GM19463 (cell line): ENCODE data around the gene IKBKE.

Source experiments
- ATAC-seq: cut with Tn5 transposase; IDR thresholded peaks from one replicate; pipeline ENCODE4 v1.9.1; 2021; ENCODE audit warnings: mild to moderate bottlenecking, moderate library complexity; ENCODE audit not compliant: unreplicated experiment

Gene IKBKE

GRCh38 chr1:206495011-206495461 is 24.8 kb downstream of the IKBKE start:
- no peak for ATAC-seq

- ATAC-seq, result peak; percentile 8
Observed at GRCh38 chr1:206495493-206496046, 25.3 kb downstream of the IKBKE start.

GRCh38 chr1:206496131-206496793 is 26.0 kb downstream of the IKBKE start:
- ATAC-seq, result peak; percentile 74

- no peak for ATAC-seq
Observed at GRCh38 chr1:206497363-206497762, 27.1 kb downstream of the IKBKE start.

GRCh38 chr1:206497774-206498173 is 27.5 kb downstream of the IKBKE start:
- ATAC-seq, result no peak

- ATAC-seq, result no peak
Observed at GRCh38 chr1:206498685-206499084, 28.4 kb downstream of the IKBKE start.

- no peak for ATAC-seq
Observed at GRCh38 chr1:206500046-206500445, 29.8 kb downstream of the IKBKE start.

GRCh38 chr1:206501881-206502280 is 31.6 kb downstream of the IKBKE start:
- no peak for ATAC-seq

- no peak for ATAC-seq
Observed at GRCh38 chr1:206502403-206502802, 32.1 kb downstream of the IKBKE start.

GRCh38 chr1:206502812-206503211 is 32.5 kb downstream of the IKBKE start:
- ATAC-seq, result no peak

- peak; percentile 60 for ATAC-seq
Observed at GRCh38 chr1:206503591-206504362, 33.5 kb downstream of the IKBKE start.

GRCh38 chr1:206504363-206504713 is 34.1 kb downstream of the IKBKE start:
- no peak for ATAC-seq

- ATAC-seq, result no peak
Observed at GRCh38 chr1:206505702-206506355, 35.6 kb downstream of the IKBKE start.

GRCh38 chr1:206506405-206507283 is 36.4 kb downstream of the IKBKE start:
- peak; percentile 9 for ATAC-seq

- peak; percentile 55 for ATAC-seq
Observed at GRCh38 chr1:206507284-206508129, 37.2 kb downstream of the IKBKE start, which contains the start of gene RASSF5. RASSF5 (plus strand) TSS chr1:206507531; CDS start chr1:206507603, 72 bp downstream.

GRCh38 chr1:206508130-206508889 is 38.0 kb downstream of the IKBKE start:
- no peak for ATAC-seq

GRCh38 chr1:206508956-206509355 is 38.7 kb downstream of the IKBKE start:
- ATAC-seq, result no peak

- ATAC-seq, result no peak
Observed at GRCh38 chr1:206509612-206510257, 39.5 kb downstream of the IKBKE start.
